HFFc6 (cell line): Measurements from ENCODE around the gene ANKRD11. TPM values are rescaled to one million over a fixed set of nuclear protein-coding genes. Genes with fewer than 3 reads are reported as not detected.

Experiments
- DNase-seq: peaks from one replicate; pipeline ENCODE4 v3.0.0-alpha.2; 2018
- H3K27ac Mint-ChIP-seq: 2 replicates; pipeline ENCODE4 v1.8.0; 2020; ENCODE audit warnings: mild to moderate bottlenecking, mixed read lengths
- H3K27me3 Mint-ChIP-seq: 2 replicates; pipeline ENCODE4 v1.8.0; 2021; ENCODE audit warnings: mild to moderate bottlenecking, moderate library complexity, mixed read lengths; ENCODE audit not compliant: insufficient read depth
- H3K36me3 Mint-ChIP-seq: 2 replicates; pipeline ENCODE4 v1.8.0; 2021; ENCODE audit warnings: low read depth, mixed read lengths
- H3K4me1 Mint-ChIP-seq: 2 replicates; pipeline ENCODE4 v1.8.0; 2020; ENCODE audit warnings: low read depth, mixed read lengths
- H3K4me3 Mint-ChIP-seq: 2 replicates; pipeline ENCODE4 v1.8.0; 2020; ENCODE audit warnings: mild to moderate bottlenecking, moderate library complexity, mixed read lengths
- H3K9me3 Mint-ChIP-seq: 2 replicates; pipeline ENCODE4 v1.8.0; 2020; ENCODE audit warnings: mild to moderate bottlenecking, mixed read lengths
- CTCF ChIP-seq: fragments of 200-600 bp; sonication (generic); IDR thresholded peaks from 2 replicates; pipeline ENCODE4 v1.5.0; 2021; ENCODE audit warnings: antibody characterized with exemption, mild to moderate bottlenecking
- total RNA-seq, 6 experiments: library from RNA; stranded (reverse); fragmentation: NEBNext Ultra II Directional; extraction: Animal tissue kit (Norgen Biotek cat#: 25700); gene quantifications; 2 replicates in 1 of 6; 3 replicates in 5 of 6; pipeline ENCODE4 v1.2.3, GENCODE V29; 2021

ANKRD11 gene
- total RNA-seq, 6 experiments from 2014 or later = 110 to 120 (median 116) TPM

GRCh38 chr16:89352091-89352681 lies 138.2 kb downstream of the ANKRD11 start:
- Mint-ChIP-seq H3K27ac (0 out of 2 replicates have a peak overlapping the region, but pooled peaks have one; percentile 13), H3K4me1 (peaks cover 52% of the 10 kb centered on the region)

GRCh38 chr16:89351645-89352044 lies 138.7 kb downstream of the ANKRD11 start:
- H3K27ac Mint-ChIP-seq = no peak overlapping the region; the same call in 1 of the 2 replicates
- H3K4me1 Mint-ChIP-seq = peaks cover 52% of the 10 kb centered on the region
- DNase-seq = no peak
- peaks cover 22% of the 10 kb centered on the region for H3K36me3 Mint-ChIP-seq
- TF ChIP-seq CTCF = no peak
- no peaks in the 10 kb centered on the region for H3K9me3 Mint-ChIP-seq
- peaks cover 5% of the 10 kb centered on the region for H3K27me3 Mint-ChIP-seq
- no peak overlapping the region for H3K4me3 Mint-ChIP-seq

More at GRCh38 chr16:89352091-89352681, 138.2 kb downstream of the ANKRD11 start:
- no peak for DNase-seq
- Mint-ChIP-seq H3K9me3 (no peaks in the 10 kb centered on the region), H3K27me3 (peaks cover 3% of the 10 kb centered on the region; the same call in 1 of the 2 replicates), H3K36me3 (peaks cover 24% of the 10 kb centered on the region), H3K4me3 (no peak overlapping the region)
- TF ChIP-seq CTCF = no peak

- peaks cover 60% of the 10 kb centered on the region for H3K4me1 Mint-ChIP-seq
- DNase-seq = no peak
- H3K27ac Mint-ChIP-seq = no peak overlapping the region
- no peak overlapping the region for H3K4me3 Mint-ChIP-seq
- H3K27me3 Mint-ChIP-seq = peaks cover 5% of the 10 kb centered on the region
- no peaks in the 10 kb centered on the region for H3K9me3 Mint-ChIP-seq
- TF ChIP-seq CTCF = no peak
- H3K36me3 Mint-ChIP-seq = peaks cover 22% of the 10 kb centered on the region
Measured at GRCh38 chr16:89350701-89351380, 139.5 kb downstream of the ANKRD11 start.

GRCh38 chr16:89349947-89350633 lies 140.3 kb downstream of the ANKRD11 start:
- TF ChIP-seq CTCF = no peak
- no peak overlapping the region for H3K4me3 Mint-ChIP-seq
- DNase-seq = no peak
- H3K36me3 Mint-ChIP-seq = peaks cover 19% of the 10 kb centered on the region
- H3K27me3 Mint-ChIP-seq = peaks cover 5% of the 10 kb centered on the region
- H3K27ac Mint-ChIP-seq = no peak overlapping the region
- peaks cover 61% of the 10 kb centered on the region for H3K4me1 Mint-ChIP-seq
- no peaks in the 10 kb centered on the region for H3K9me3 Mint-ChIP-seq

- no peak for DNase-seq
- H3K36me3 Mint-ChIP-seq = peaks cover 25% of the 10 kb centered on the region
- peaks cover 72% of the 10 kb centered on the region for H3K4me1 Mint-ChIP-seq
- no peaks in the 10 kb centered on the region for H3K9me3 Mint-ChIP-seq
- TF ChIP-seq CTCF = no peak
- no peak overlapping the region for H3K27ac Mint-ChIP-seq
- H3K4me3 Mint-ChIP-seq = no peak overlapping the region
- peaks cover 12% of the 10 kb centered on the region for H3K27me3 Mint-ChIP-seq
Measured at GRCh38 chr16:89347807-89348206, 142.6 kb downstream of the ANKRD11 start.
